IPS-11a (cell line): ENCODE data around the gene SEMA6A.

Experiments used
- H3K4me3 ChIP-seq: one replicate; pipeline ENCODE4 v1.5.1; 2013; ENCODE audit warnings: low read depth, low read length, control low read depth

SEMA6A gene

DNA sequence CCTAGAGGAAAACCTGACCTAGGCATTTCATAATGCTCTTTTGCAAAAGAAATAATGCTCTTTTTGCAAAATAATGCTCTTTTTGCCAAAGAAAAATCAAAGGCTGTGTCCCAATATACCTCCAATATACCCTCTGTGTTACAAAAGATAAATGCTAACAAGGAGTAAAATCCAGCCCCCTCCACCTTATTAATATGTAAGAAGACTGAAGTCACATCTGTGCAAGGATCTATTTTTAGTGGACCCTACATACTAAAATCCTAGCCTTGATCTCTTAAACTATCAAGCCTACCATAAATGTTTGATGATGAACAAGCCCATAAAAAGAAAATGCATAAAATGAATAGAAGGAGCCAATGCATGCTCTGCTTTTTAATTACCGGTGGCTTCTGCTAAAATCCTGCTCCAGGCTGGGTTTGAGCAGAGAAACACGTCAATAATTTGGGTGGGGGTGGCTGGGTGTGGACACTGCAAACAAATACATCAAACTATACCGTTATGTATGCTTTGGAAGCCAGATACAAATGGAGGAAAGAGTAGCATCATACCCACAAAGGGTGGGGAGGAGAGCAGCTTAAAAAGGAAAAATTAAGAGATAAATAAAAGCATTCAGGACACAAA lies 131.6 kb downstream of the SEMA6A start:
- H3K4me3 ChIP-seq: no peak overlapping the region

DNA sequence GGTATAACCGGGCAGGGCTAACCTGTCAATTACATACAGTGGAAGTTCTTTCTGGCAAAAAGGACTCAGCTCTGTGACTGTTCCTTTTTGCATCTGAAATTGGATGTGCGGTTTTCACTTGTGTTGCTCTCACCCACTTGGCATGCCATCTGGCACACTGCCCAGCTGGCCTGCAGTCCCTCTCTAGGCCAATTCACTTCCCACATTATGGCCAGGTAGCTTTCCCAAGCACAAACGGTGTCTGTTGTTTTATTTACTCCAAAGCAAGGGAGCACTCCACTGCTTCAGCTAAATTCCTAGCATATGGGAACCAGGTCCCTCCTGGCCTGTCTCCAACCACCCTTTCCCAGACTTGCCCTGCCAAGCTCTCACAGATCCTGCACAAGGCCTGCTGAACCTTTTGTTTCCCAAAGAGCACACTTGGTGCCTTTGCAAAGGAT lies 132.5 kb downstream of the SEMA6A start:
- no peak overlapping the region for H3K4me3 ChIP-seq

DNA sequence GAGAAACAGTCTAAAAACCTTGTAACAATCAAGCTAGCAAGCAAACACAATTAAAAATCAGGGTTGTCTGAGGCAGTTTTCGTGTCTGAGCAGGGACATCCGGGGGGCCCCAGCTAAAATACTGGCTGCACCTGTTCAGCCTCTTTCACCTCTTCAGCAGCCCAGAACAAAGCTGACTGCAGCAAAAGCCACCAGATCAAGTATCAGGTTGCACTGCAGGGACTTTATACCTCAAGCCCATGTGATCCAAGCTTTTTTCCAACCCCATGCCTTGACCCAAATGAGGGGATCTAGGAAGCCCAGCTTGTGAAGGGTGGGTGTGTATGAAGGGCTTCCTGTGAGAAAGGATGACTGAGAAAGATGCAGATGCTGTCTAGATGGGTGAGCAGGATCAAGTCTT lies 133.4 kb downstream of the SEMA6A start:
- H3K4me3 ChIP-seq: no peak overlapping the region

DNA sequence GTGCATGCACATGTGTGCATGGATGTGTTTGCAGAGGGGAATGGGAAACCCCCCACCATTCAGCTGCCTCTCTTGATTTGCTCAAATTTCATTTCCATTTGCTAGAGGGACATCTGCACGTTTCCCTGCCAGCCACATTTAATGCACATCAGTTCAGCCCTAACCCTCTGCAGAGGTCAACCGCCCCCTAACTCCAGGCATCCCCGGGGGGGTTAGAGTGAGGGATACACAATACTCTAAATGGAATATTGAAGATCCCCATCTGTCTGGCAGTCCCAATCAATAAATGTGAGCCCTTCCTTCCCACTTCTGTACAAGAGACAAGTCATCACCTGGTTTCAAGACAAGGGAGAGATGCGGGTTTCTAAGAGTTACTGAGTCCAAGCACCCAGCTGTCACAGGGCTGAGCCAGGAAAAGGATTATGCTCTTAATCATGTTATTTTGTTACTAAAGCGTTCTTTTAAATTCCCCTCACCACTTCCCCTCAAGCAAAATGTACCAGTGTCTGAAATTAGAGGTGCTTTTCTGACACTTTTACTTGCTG lies 134.1 kb downstream of the SEMA6A start:
- H3K4me3 ChIP-seq: no peak overlapping the region

DNA sequence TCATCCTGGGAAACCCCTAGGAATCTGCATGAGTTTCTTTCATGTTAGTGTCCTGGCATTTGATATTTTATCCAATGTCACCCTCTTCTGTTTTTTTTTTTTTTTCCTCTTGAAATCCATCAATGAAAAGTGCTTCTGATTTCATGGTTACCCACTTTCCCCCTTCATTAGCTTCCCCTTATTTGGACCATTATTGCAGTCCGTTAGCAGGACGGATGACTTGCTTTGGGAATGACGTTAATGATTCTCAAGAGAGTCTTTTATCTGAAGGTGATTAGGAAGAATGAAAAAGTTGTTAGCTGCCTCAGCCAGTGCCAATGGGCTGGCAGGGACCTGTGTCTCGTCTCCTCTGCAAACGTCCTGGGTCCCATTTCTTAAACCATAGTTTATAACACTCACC lies 134.7 kb downstream of the SEMA6A start:
- H3K4me3 ChIP-seq: no peak overlapping the region

DNA sequence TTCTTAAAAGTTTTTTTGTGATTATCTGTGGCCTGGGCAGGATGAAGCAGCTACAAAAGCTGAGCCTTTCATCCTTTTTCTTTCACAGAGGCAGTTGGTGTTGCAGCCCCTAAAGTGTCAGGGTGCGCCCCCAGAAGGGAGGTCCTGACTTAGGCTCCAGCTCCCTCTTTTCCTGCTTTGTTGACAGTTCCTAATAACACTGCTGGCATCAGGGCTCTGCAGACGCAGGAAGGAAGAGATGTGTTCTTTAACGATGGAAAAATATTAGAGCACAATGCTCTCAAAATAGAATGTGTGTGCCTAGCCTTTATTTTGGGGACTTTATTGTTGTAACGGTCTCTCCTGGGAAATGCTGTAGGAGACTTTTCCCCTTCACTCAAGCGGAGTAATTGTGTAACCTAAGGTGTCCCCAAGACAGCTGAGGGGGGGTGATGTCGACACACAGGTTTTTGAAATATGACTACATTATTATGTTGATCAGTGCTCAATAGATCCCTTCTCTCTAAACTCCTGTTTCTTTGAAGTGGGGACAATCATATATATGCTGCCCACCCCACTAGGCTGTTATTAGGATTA lies 135.6 kb downstream of the SEMA6A start:
- no peak overlapping the region for H3K4me3 ChIP-seq

DNA sequence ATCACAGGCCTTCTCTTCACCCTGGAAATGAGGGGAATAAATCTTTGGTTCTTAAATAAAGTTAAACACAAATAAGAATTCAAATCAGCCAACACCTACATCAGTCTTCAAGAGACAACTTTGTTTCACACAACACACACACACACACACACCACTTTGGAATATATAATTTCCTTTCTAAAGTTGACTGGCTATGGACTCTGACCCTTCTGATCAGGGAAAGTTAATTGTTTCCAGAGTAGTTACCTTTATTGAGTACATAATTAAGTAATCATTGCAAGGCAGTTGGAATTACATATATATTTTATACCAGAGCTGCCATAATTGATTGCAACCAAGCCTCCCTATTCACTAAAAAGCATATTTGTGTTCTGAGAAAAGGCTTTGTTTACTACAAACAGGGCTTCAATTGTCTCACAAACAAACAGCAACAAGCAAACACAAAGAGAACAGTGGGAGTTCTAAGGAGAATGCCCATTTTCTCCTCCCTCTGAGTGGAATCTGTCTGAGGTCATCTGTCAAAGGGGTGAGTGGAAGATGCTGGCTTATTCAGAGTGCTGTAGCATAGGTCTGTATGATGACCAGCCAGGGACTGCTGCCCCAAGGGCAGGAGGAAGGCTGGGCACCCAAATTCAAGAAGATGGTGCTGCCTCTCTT lies 136.6 kb downstream of the SEMA6A start:
- H3K4me3 ChIP-seq: no peak overlapping the region

DNA sequence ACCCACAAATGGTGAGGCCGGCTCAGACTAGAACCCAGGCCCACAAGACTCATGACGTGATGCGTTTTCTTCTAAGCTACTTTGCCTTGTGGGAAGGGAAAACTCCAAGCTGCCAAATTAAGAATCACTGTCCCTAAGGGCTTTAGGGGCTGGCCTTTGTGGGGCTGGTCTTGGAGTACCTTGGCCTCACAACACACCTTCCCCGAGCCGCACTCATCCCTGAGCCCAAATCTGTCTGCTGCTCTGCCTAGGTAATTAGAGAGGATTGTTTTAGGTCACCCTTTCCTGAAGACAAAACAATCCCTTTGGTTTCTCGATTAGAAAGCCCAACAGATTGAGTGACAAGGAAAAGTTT lies 137.3 kb downstream of the SEMA6A start:
- no peak overlapping the region for H3K4me3 ChIP-seq

DNA sequence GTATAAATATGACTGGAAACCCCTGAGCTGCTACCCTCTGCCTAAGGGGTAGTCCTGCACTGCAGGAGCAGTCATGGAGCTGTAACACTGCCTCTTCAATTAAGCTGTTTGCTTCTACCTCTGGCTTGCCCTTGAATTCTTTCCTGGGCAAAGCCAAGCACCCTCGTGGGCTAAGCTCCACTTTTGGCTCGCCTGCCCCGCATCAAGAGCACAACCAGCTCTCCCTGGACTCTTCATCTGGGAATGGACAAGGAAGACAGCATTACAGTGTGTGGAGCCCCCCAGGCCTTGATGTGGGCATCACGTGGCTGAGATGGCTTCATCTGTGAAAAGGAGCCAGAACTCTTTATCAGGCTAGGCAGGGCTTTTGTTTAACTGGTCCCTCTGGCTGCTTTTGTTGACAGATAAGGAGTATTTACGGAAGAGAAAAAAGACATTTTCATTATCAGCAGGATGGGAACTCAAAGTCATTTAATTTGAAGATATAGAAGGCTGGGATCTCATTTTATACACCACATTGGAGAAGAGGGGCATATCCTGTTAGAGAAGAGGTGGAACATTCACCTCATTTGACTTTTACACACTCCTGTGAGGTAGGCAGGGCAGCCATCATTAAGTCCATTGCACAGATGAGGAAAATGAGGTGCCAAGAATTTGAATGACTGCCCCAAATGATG lies 137.8 kb downstream of the SEMA6A start:
- no peak overlapping the region for H3K4me3 ChIP-seq

DNA sequence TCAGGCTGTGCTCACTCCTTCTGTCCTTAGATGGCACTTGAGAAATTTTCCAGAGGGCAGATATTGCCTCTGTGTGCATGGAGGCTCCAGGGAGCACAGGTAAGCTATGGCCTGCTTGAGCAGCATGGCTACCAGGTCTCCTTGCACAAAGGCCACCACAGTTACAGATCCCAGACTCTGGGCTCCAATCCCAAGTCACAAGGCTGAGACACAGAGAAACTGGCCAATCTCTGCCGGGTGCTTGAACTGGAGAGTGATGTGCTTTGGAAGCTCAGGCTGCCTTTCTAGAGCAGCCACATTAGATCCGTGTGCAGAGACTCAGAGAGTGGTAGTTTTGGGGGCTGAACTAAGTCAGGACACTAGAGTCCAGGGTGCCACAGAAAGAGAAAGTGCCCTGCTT lies 145.7 kb downstream of the SEMA6A start:
- H3K4me3 ChIP-seq: no peak overlapping the region

DNA sequence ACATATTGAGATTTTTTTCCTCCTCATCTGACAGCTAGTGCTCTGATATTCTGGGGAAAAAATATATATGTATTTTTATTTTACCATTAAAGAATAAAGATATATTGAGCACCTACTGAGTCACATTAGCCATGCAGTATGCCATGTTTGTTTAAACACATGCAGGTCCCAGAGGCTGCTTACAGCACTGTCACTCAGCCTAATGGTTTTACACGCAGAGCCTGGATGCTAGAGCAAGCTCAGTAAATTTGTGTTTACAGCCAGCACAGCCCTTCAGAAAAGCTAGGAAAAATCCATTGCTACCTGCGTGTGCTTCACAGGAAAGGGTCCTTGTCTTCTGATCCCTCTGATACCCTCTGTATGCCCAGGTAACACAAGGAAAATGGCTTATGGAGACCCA lies 146.2 kb downstream of the SEMA6A start:
- no peak overlapping the region for H3K4me3 ChIP-seq

DNA sequence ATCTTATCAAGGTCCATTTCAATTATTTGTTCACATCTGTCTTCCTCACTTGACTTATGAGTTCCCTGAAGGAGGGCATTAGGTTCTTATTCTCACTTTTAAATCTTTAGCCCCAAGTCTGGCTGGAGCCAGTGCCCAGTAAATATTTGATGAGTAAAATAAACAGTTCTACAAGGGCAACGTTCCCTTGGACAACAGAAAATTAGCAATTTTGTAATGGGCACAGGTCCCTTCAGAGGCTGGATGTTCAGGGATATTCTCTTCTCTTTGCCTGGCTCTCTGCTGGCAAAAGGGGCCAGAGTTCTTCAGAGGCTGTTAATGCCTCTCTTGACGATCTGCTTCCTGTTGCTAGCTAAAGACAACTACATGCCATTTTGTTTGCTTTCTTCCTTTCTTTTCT lies 149.7 kb downstream of the SEMA6A start:
- no peak overlapping the region for H3K4me3 ChIP-seq

DNA sequence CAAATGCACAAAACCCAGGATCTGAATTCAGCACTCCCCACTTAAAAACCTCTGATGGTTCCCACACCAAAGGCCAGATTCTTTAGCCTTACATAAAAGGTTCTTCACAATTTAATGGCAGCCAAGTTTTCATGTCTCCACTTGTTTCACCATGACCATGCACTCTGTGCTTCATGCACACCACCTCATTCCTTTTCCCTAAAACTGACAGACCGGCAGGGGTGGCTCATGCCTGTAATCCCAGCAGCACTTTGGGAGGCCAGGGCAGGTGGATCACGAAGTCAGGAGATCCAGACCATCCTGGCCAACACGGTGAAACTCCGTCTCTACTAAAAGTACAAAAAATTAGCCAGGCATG lies 150.4 kb downstream of the SEMA6A start:
- H3K4me3 ChIP-seq: no peak overlapping the region

DNA sequence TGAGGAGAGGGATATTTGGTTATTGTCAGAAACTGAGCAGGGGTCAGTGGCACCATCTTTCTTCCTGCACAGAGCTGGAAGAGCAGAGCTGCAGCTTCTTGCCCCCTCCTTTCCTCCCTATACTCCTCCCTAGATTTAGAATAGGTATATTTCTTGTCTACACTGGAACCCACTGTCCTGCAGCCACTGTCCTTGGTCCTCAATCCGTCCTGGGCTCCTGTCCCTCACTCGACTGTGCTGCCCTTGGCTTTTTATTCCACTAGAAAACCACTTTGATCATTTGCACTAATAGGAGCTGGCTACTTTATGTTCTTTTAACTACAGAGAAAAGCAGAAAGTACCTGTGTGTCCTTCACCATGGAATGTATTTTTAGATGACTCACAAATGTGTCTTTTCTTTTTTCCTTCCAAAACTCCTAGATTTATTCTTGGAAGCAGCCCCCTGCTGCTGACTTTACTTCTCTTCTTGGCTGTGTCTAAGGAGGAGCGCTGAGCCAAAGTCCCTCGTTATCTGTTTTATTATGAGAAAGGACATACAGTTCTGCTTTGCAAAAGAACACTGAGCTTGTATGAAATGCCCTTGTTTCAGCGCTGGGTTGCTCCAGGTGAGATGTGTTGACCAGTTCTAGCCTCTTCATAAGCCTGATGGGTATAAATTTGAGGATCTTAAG lies 150.9 kb downstream of the SEMA6A start:
- no peak overlapping the region for H3K4me3 ChIP-seq

DNA sequence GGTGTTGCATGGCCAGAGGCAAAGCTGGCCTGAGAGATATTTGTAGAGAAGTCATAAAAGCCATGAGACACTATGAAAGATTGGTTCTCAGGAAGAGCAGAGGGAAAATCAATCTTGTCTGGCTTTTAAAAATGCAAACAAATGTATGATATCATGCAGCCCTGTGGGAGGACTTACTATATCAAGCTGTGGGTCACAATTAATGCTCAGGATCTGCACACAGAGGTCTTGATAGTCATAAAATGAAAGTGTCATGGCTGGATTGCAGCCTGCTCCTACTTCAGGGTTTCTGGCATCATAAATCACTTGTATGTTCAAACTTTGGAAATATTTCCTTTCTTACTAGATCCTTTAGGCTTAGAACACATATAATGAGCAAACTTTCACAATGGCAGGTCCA lies 151.5 kb downstream of the SEMA6A start:
- H3K4me3 ChIP-seq: no peak overlapping the region

DNA sequence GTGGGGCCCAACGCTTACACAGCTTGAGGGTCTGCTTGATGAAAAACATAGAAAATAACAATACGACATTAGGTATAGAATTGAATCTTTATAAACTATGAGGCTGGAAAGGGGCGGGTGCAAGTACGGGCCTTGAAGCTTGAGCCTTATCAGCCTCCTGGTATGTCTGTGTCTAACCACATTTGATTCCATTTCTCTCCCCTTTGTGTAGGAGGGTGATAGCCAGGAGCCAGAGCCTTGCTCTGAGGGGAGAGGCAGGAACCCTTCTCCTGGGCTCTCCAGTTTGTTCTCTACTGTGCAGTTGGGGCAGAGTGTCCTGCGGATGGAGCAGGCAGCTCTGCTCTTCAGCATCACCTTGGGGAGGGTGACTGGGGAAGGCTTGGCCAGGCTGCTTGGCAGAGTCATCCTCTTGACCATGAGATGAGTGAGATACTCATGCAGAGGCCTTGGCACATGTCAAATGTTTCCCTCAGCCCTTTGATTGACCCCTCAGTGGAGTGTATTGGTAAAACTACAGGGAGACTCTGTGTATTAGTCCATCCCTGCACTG lies 153.5 kb downstream of the SEMA6A start:
- no peak overlapping the region for H3K4me3 ChIP-seq

DNA sequence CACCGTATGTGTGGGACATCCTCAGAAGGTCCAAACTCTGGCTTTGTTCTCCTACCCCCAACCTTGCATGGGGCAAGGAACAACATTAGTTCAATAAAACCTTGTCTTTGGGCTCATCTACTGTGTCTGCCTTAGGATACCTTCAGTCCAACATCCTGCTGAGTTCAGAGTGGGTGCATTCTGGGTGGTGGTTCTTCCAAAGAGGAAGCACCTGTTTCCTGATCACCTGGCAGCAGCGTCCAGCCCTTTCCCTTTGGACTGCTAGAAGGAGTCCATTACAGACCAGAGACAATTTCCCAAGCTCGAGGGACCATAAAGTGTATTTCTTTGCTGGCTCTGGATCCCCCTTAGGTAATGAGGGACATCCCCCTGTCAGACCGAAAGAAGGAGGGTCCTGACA lies 154.1 kb downstream of the SEMA6A start:
- no peak overlapping the region for H3K4me3 ChIP-seq

DNA sequence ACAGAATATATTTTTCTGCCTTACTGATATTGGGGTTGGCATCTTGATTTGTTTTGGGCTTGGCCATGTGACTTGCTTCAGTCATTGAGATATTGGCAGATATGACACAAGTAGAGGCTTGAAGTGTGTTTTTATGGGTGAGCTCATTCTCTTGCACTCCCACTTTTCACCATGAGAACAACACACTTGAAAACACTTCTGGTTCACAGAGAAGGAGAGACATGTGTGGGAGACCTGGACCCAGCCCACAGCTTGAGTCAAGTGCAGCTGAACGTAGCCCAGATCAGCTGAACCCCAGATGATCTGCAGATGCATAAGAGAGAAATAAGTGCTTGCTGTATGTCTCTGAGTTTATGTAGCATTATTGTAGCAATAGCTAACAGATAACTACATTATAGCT lies 155.4 kb downstream of the SEMA6A start:
- no peak overlapping the region for H3K4me3 ChIP-seq

DNA sequence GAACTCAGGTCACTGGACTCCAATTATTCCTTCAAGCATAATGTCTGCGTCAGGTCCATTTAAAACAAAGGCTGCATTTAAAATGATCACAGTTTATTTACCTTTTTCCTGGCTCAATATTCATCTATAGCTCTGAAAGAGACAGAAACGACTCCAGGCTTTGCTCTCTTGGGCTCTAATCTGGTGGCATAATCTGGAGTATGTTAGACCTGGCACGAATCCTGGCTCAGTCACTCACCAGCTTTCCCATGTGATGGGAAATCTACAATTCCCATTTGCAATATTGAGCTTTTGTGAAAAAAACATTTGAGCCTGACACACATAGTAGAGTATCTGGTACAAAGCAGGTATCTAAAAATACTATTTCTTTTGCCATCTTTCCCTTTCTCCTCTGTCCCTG lies 155.8 kb downstream of the SEMA6A start:
- H3K4me3 ChIP-seq: no peak overlapping the region

DNA sequence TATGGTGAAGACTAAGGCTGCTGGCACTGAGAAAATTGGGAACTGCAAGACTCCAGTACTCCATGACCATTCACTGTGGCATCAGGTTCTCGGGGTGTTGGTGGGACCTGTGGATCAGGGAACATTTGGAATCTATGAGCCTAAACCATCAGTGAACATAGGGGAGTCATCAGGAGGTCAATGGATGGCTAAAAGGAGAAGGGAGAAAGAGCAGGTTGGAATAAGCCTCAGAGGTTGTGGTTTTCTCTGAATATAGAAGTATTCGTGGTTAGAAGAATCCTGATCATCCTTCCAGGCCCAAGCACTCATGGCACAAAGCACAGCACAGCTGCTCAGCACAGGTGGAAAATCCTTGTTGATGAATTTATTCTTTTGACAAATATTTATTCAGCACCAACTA lies 156.6 kb downstream of the SEMA6A start:
- no peak overlapping the region for H3K4me3 ChIP-seq

DNA sequence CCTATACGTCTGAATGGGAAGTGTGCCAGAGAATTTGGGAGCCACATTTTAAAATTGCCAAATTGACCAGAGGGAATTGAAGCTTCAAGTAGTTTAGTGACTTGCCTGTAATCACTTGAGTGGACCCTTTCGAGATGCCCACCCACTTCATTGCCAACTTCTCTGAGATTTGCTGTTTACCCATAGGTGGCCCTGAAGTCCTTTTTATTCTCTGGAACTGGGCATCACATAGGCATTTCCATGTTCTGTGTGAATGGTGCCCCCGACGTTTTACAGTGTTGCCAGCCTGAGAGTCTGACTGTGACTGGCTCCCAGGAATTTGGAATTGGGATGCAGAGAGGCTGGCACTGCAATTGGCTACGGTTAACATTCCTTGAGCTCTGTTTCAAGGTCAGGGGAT lies 158.6 kb downstream of the SEMA6A start:
- H3K4me3 ChIP-seq: no peak overlapping the region
